Testis (tissue), 2 donors: ENCODE results near the gene CLDN4.

Experiments used
- CTCF ChIP-seq, 3 experiments: fragments of 450-650 bp in 2 of 3; fragments of 200-600 bp in 1 of 3; sonication (generic) in 1 of 3; IDR thresholded peaks; one replicate each; pipeline ENCODE4 v1.5.1; 2016 to 2019; ENCODE audit warnings: antibody characterized with exemption in 3 of 3, mild to moderate bottlenecking in 2 of 3, moderate library complexity in 1 of 3
- POLR2A ChIP-seq: fragments of 450-650 bp; IDR thresholded peaks from one replicate; pipeline ENCODE4 v1.6.1; 2017; ENCODE audit warnings: antibody characterized with exemption, mild to moderate bottlenecking, moderate library complexity

- TF ChIP-seq CTCF (IDR thresholded peaks at IDR 0.05), result no peak
- no peak for TF ChIP-seq POLR2A
Observed at GRCh38 chr7:73870041-73870492, 39.3 kb downstream of the CLDN4 start.
